Stimulated activated CD4-positive, alpha-beta T cell treated with anti-CD3 and anti-CD28 coated beads, Interleukin-2, amount 100 ng/mL, for 4 hours (primary cell): ENCODE data around the gene CYP26A1.

Experiments
- DNase-seq: peaks from one replicate; pipeline ENCODE4 v3.0.0-alpha.2; 2020; ENCODE audit warnings: low read depth

CYP26A1 gene

GRCh38 chr10:93073539-93074146 is at the start of gene CYP26A1:
Gene CYP26A1 (plus strand): TSS chr10:93073893. CDS start chr10:93073935, 42 bp downstream.
- DNase-seq, result no peak

GRCh38 chr10:93026072-93026471 is 47.6 kb upstream of the CYP26A1 start:
- no peak for DNase-seq

- DNase-seq, result no peak
Measured at GRCh38 chr10:93027508-93027907, 46.2 kb upstream of the CYP26A1 start.

- DNase-seq, result no peak
Measured at GRCh38 chr10:93028883-93029282, 44.8 kb upstream of the CYP26A1 start.

GRCh38 chr10:93030409-93030808 is 43.3 kb upstream of the CYP26A1 start:
- DNase-seq, result no peak

GRCh38 chr10:93032105-93032808 is 41.4 kb upstream of the CYP26A1 start:
- DNase-seq, result no peak

GRCh38 chr10:93032809-93033137 is 40.9 kb upstream of the CYP26A1 start:
- DNase-seq, result no peak

GRCh38 chr10:93034426-93034825 is 39.3 kb upstream of the CYP26A1 start:
- DNase-seq, result no peak

GRCh38 chr10:93039110-93039509 is 34.6 kb upstream of the CYP26A1 start:
- DNase-seq, result no peak

GRCh38 chr10:93039721-93040120 is 34.0 kb upstream of the CYP26A1 start:
- DNase-seq, result no peak

GRCh38 chr10:93054486-93054885 is 19.2 kb upstream of the CYP26A1 start:
- DNase-seq, result no peak

- DNase-seq, result no peak
Measured at GRCh38 chr10:93058139-93058538, 15.6 kb upstream of the CYP26A1 start.

- DNase-seq, result no peak
Measured at GRCh38 chr10:93059975-93060886, 13.5 kb upstream of the CYP26A1 start, which contains the start of gene CYP26C1. Gene CYP26C1 (plus strand): TSS chr10:93060798. CDS start chr10:93061264, 466 bp downstream.

- no peak for DNase-seq
Measured at GRCh38 chr10:93060887-93061593, 12.7 kb upstream of the CYP26A1 start.

GRCh38 chr10:93061594-93062513 is 11.8 kb upstream of the CYP26A1 start:
- DNase-seq, result no peak

- no peak for DNase-seq
Measured at GRCh38 chr10:93062514-93063143, 11.1 kb upstream of the CYP26A1 start.

GRCh38 chr10:93063144-93063976 is 10.3 kb upstream of the CYP26A1 start:
- no peak for DNase-seq

GRCh38 chr10:93063977-93064660 is 9.6 kb upstream of the CYP26A1 start:
- no peak for DNase-seq
